Heart right ventricle (tissue), 16 donors: ENCODE results near the gene HPS1. TPM values are rescaled to one million over a fixed set of nuclear protein-coding genes. Genes with fewer than 3 reads are reported as not detected.

Source experiments
- ATAC-seq, 8 donors: fragments of 200-7000 bp; cut with Tn5 transposase; one replicate each; pipeline ENCODE4 v1.9.1; 2020; ENCODE audit warnings: mild to moderate bottlenecking in 8 of 8, moderate library complexity in 8 of 8, moderate number of reproducible peaks in 1 of 8
- DNase-seq, 2 donors: peaks; one replicate each; pipeline ENCODE4 v3.0.0-alpha.2; 2020
- H3K27ac ChIP-seq, 10 donors: fragments of 200-600 bp; sonication (generic) in 2 of 10; one replicate each; pipeline versions ENCODE4 v1.5.0 to v1.8.0; 2020 to 2022; ENCODE audit warnings: mild to moderate bottlenecking in 3 of 10
- H3K27me3 ChIP-seq, 7 donors: fragments of 200-600 bp; one replicate each; pipeline ENCODE4 v1.8.0; 2021 to 2022; ENCODE audit warnings: mild to moderate bottlenecking in 2 of 7
- H3K36me3 ChIP-seq, 9 donors: fragments of 200-600 bp; sonication (generic) in 1 of 9; one replicate each; pipeline versions ENCODE4 v1.5.0 to v1.8.0; 2020 to 2022; ENCODE audit warnings: mild to moderate bottlenecking in 2 of 9
- H3K4me1 ChIP-seq, 9 donors: fragments of 200-600 bp; sonication (generic) in 1 of 9; one replicate each; pipeline versions ENCODE4 v1.5.0 to v1.8.0; 2020 to 2022; ENCODE audit warnings: mild to moderate bottlenecking in 4 of 9
- H3K4me3 ChIP-seq, 10 donors: fragments of 200-600 bp; sonication (generic) in 2 of 10; one replicate each; pipeline versions ENCODE4 v1.5.0 to v1.8.0; 2020 to 2022; ENCODE audit warnings: mild to moderate bottlenecking in 7 of 10, moderate library complexity in 2 of 10
- H3K9me3 ChIP-seq, 11 donors: fragments of 200-600 bp in 10 of 11; sonication (generic) in 2 of 11; one replicate each; pipeline versions ENCODE4 v1.5.0 to v1.8.0; 2013 to 2022; ENCODE audit warnings: mild to moderate bottlenecking in 2 of 11, control low read depth in 1 of 11, moderate library complexity in 1 of 11
- WGBS, 2 donors: extraction: QIAGEN DNeasy Blood & Tissue Kit; methylation state at CpG; one replicate each; pipeline ENCODE4 v1.1.7; 2013; ENCODE audit warnings: inconsistent platforms in 1 of 2; 5-methylcytosine and 5-hydroxymethylcytosine counted together
- intact Hi-C, 10 donors: fragments of 100-400 bp; cut with DNase I; formaldehyde crosslinking; loops; one replicate each; pipeline versions ENCODE4 v1.11.1 to v1.14.2; 2022
- polyA plus RNA-seq, 2 donors: library from polyadenylated mRNA; stranded (reverse); fragments of 200-250 nt; gene quantifications; one replicate each; pipeline ENCODE4 v1.2.3, GENCODE V29; 2013
- total RNA-seq, 10 donors: library from RNA; stranded (reverse); fragmentation: NEBNext Ultra II Directional in 3 of 10; extraction: Animal tissue kit (Norgen Biotek cat#: 25700) in 3 of 10; gene quantifications; one replicate each; pipeline versions ENCODE4 v1.2.1 to v1.2.4, GENCODE V29; 2021 to 2023
- TF ChIP-seq, protein P1 (sequence below), 9 donors: fragments of 200-600 bp; sonication (generic) in 2 of 9; IDR thresholded peaks; one replicate each; pipeline versions ENCODE4 v1.5.0 to v1.8.0; 2021 to 2022; ENCODE audit warnings: antibody characterized with exemption in 9 of 9, mild to moderate bottlenecking in 5 of 9, moderate library complexity in 1 of 9
- donor health status: Arrhythmogenic right ventricular cardiomyopathy.
- donor health status: ischemic (EF 13 %, LVEDD 7.1; RV severe dilation, severe dysfunction).
- donor health status: healthy with polysubstance abuse.
- donor health status: DM: no; HTN: yes; CAD: no.
- donor health status: DM: no; HTN: no; CAD: no.
- donor health status: ischemic (EF 25% LVEDD 6.9; RV normal size, moderate dysfunction).
- donor health status: ischemic (EF 25% LVEDD 5.7; RV mildly dilated, moderate dysfunction).
- donor health status: healthy.
- donor health status: DM: yes; HTN: yes; CAD: no.
- donor health status: Ischemic cardiomyopathy.
- donor health status: ischemic (EF 35%, LVEDD 5.7; RV mildly dilated, moderate dysfunction).
- donor health status: nonischemic (EF 11% LVEDD 7.7; RV severe dilation, severe dysfunction).
- donor health status: DM: yes; HTN: yes; CAD: no.
- donor health status: PGD.
- donor health status: ischemic (EF 29% LVEDD 5.4; RV normal size, mild dysfunction).
- donor health status: nonischemic (EF 23%, LVEDD 6.1; RV moderate dilation, normal function).

HPS1 gene
- total and polyA plus RNA-seq, 12 donors = 21.2 to 54.3 (median 33.4) TPM

DNA sequence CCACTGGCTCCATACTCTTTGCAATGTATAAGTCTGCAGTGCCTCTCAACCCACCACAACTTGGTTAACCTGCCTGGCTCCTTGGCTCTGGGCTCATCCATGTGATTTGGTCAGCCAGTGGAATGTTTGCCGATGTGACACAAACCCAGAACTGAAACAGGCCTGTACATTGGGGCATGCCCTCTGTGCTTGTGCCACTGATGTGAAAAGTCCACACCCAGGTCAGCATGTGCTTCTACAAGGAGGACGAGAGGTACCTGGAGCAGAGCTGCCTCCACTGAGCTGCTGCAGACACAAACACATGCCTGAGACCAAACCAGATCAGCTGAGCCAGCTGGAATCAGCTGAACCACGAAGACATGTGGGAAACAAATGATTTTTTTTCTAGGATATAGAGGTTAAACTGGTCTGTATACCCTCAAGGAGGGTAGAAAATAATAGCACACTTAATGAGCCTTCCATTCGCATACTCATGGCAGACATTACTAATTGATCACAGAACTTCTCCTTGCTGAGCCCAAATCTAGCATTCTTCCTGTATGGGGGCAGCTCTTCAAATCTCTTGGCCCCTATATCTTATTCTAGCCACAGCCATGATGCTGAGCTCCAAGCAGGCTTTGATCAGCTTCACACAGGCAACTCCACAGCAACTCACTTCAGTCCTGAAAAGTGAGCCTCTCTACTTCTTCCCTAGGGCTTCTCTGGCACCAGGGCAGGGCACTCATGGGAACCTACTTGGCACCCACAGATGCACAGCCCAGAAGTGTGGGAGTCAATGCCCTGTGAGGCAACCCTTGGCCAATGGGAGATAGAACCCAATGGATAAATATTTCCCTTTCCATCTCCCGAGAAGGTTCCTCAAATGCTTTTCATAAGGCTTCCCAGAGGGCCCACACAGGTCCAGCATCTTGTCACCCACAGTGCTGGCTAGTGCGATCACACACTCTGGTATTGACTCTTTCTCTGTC lies 50.4 kb downstream of the HPS1 start:
- Histone ChIP-seq H3K4me3 (no peak overlapping the region), H3K9me3 (no peaks in the 10 kb centered on the region), H3K27ac (no peak overlapping the region), H3K36me3 (peaks cover 0 to 55% (median 4%) of the 10 kb centered on the region in 9 donors), H3K27me3 (no peaks in the 10 kb centered on the region), H3K4me1 (peaks cover 0 to 11% (median 7%) of the 10 kb centered on the region in 9 donors)
- 94 to 98% methylated on average over 6 of the region's 6 CpGs for WGBS, 2 donors
- TF ChIP-seq, protein P1, sequence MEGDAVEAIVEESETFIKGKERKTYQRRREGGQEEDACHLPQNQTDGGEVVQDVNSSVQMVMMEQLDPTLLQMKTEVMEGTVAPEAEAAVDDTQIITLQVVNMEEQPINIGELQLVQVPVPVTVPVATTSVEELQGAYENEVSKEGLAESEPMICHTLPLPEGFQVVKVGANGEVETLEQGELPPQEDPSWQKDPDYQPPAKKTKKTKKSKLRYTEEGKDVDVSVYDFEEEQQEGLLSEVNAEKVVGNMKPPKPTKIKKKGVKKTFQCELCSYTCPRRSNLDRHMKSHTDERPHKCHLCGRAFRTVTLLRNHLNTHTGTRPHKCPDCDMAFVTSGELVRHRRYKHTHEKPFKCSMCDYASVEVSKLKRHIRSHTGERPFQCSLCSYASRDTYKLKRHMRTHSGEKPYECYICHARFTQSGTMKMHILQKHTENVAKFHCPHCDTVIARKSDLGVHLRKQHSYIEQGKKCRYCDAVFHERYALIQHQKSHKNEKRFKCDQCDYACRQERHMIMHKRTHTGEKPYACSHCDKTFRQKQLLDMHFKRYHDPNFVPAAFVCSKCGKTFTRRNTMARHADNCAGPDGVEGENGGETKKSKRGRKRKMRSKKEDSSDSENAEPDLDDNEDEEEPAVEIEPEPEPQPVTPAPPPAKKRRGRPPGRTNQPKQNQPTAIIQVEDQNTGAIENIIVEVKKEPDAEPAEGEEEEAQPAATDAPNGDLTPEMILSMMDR (IDR thresholded peaks at IDR 0.05) = no peak
- intact Hi-C loops = no loop called here
- DNase-seq (no peak), ATAC-seq (no peak)

DNA sequence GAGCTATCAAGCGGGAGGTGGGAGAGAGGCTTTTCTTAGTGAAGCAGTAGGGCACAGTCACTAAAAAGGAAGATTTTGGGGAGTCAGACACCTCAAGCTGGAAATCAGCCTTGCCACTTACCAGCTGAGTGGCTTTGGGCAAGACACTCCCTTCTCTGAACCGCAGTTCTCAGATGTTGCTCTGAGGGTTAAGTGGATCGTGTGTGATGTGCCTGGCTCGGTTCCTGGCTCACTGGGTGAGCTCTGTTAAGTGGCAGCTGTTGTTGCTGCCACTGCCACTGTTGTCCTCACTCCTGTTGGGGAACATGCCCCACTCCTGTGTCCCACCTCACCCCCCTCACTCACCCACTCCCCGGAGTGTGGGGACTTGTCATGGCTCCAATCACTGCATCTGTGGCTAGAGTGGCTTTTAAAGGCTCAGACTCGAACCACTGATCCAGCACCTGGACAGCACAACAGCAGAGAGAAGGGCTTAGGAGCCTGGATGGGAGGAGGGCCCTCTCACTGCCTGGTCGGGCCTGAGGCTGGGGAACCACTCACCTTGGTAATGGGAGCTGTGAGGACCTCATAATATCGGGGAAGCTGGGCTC lies 51.8 kb downstream of the HPS1 start:
- H3K27ac ChIP-seq = no peak overlapping the region
- H3K36me3 ChIP-seq = peaks cover 0 to 54% (median 4%) of the 10 kb centered on the region in 9 donors
- ATAC-seq (no peak), DNase-seq (no peak)
- H3K4me1 ChIP-seq = peaks cover 0 to 21% (median 7%) of the 10 kb centered on the region in 9 donors
- TF ChIP-seq, protein P1 (IDR thresholded peaks at IDR 0.05) = no peak
- 74 to 76% methylated on average over 8 of the region's 8 CpGs for WGBS, 2 donors
- no peak overlapping the region for H3K4me3 ChIP-seq
- intact Hi-C loops = no loop called here
- H3K9me3 ChIP-seq = no peaks in the 10 kb centered on the region
- no peaks in the 10 kb centered on the region for H3K27me3 ChIP-seq

DNA sequence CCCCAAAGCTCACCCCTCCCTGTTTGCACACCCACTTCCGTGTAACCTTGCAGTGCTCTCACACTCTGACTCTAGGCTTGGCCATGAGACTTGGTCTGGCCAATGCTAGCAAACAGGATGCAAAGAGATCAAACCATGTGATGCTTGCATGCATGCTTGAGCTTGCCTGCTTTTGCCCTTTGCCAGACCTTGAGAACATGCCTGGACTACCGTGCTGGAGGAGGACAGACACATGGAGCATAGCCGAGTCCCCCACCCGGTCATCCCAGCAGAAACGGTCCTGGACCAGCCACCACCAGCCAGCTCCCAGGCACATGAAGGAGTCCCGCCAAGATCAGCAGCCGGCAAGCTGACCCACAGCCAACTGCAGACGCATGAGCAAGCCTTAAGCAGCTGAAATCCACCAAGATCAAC lies 55.1 kb downstream of the HPS1 start:
- Histone ChIP-seq H3K4me1 (peaks cover 0 to 21% (median 7%) of the 10 kb centered on the region in 9 donors), H3K36me3 (peaks cover 0 to 32% (median 0%) of the 10 kb centered on the region in 9 donors), H3K27me3 (no peaks in the 10 kb centered on the region), H3K27ac (peak overlapping the region in 1 of 10 donors; percentile 49), H3K4me3 (no peak overlapping the region), H3K9me3 (no peaks in the 10 kb centered on the region)
- TF ChIP-seq, protein P1 (IDR thresholded peaks at IDR 0.05) = no peak
- WGBS, 2 donors = 55 to 66% methylated on average over 8 of the region's 8 CpGs
- DNase-seq (peak; percentile 37 to 66), ATAC-seq (peak in 7 of 8 donors; percentile 29 to 71 (median 45))
- intact Hi-C loops = no loop called here

DNA sequence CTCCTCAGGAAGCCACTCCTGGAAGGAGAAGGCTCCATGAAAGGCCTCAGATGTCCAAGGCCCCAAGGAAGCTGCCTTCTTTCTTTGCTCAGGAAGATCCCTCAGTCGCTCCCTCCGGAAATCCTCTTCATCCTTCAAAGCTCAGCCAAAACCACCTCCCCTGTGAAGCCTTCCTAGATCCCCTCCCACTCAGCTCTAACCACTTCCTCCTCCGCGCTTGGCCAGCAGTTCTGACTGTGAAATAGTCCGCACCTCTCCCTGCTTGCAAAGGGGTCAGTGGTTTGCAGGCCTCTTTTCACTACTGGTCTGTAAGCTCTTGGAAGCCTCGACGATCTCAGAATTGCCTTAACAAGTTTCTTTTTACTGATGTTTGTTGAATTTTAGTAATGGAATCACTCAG lies 55.7 kb downstream of the HPS1 start:
- DNase-seq (no peak), ATAC-seq (no peak)
- peak overlapping the region in 1 of 10 donors; percentile 53 for H3K27ac ChIP-seq
- H3K4me1 ChIP-seq = peaks cover 0 to 21% (median 7%) of the 10 kb centered on the region in 9 donors
- no peaks in the 10 kb centered on the region for H3K27me3 ChIP-seq
- TF ChIP-seq, protein P1 (IDR thresholded peaks at IDR 0.05) = no peak
- no peaks in the 10 kb centered on the region for H3K9me3 ChIP-seq
- peak overlapping the region in 1 of 10 donors; percentile 23 for H3K4me3 ChIP-seq
- WGBS, 2 donors = 77 to 90% methylated on average over 7 of the region's 7 CpGs
- intact Hi-C loops = no loop called here
- H3K36me3 ChIP-seq = peaks cover 0 to 27% (median 0%) of the 10 kb centered on the region in 9 donors
